H1 (cell line): ENCODE measurements around the gene MEP1A.

Source experiments
- EZH2 ChIP-seq: fragments of 200-600 bp; sonication (generic); IDR thresholded peaks from 2 replicates; pipeline ENCODE4 v1.7.1; 2012; ENCODE audit warnings: low read depth, mild to moderate bottlenecking, moderate library complexity, low read length, inconsistent platforms; ENCODE audit not compliant: severe bottlenecking
- TCF12 ChIP-seq: IDR thresholded peaks from 2 replicates; pipeline ENCODE4 v1.6.1; 2011; ENCODE audit warnings: low read depth, mild to moderate bottlenecking, low read length
- TF ChIP-seq, protein P1 (sequence below): IDR thresholded peaks from 2 replicates; pipeline ENCODE4 v1.6.1; 2011; ENCODE audit warnings: low read length, improper control_type of control experiment

DNA sequence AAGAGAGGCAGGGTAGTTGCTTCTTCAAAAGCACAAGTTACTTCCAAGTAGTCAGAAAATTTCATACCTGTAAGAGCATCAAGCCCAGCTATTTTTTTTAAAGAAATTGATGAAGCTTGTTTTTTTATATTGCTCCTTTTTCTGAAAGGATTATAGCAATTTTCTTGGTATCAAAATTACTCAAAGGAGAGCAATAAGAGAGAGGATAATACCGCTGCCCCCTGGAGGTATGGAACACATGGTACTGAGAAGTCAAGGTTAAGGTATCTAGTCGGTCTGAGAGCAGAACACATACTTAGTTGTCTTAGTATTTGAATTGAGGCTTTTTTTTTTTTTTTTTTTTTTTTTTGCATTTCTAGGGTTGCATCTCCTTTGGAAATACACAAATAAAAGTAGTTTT is 69.2 kb downstream of the MEP1A start:
- TF ChIP-seq TCF12 (no peak), EZH2 (no peak)
- TF ChIP-seq, protein P1, sequence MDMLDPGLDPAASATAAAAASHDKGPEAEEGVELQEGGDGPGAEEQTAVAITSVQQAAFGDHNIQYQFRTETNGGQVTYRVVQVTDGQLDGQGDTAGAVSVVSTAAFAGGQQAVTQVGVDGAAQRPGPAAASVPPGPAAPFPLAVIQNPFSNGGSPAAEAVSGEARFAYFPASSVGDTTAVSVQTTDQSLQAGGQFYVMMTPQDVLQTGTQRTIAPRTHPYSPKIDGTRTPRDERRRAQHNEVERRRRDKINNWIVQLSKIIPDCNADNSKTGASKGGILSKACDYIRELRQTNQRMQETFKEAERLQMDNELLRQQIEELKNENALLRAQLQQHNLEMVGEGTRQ, result no peak
